Neural cell (in vitro differentiated cells): Measurements from ENCODE around the gene RGS12. TPM values are rescaled to one million over a fixed set of nuclear protein-coding genes. Genes with fewer than 3 reads are reported as not detected.

Source experiments
- H2AFZ ChIP-seq: fragments of 200-600, 300-800 bp; sonication (generic), shearing (Covaris generic); 2 replicates; pipeline ENCODE4 v1.6.0; 2014; ENCODE audit warnings: low read depth, mild to moderate bottlenecking, antibody characterized with exemption, low read length, moderate library complexity
- H3F3A ChIP-seq: fragments of 200-600 bp; shearing (Covaris generic); 2 replicates; pipeline ENCODE4 v1.6.1; 2016; ENCODE audit warnings: mild to moderate bottlenecking, moderate library complexity, mixed read lengths, antibody characterized with exemption, low read length; ENCODE audit not compliant: insufficient read depth, poor library complexity, severe bottlenecking
- H3K27ac ChIP-seq: fragments of 200-600, 300-800 bp; sonication (generic), shearing (Covaris generic); 2 replicates; pipeline ENCODE4 v1.5.1; 2014; ENCODE audit warnings: mild to moderate bottlenecking, low read length, moderate library complexity
- H3K27me3 ChIP-seq: fragments of 300-800, 200-600 bp; sonication (generic), shearing (Covaris generic); 2 replicates; pipeline ENCODE4 v1.6.0; 2014; ENCODE audit warnings: mild to moderate bottlenecking, low read depth, low read length, moderate library complexity; ENCODE audit not compliant: insufficient read depth
- H3K36me3 ChIP-seq: fragments of 300-800, 200-600 bp; sonication (generic), shearing (Covaris generic); 2 replicates; pipeline ENCODE4 v1.5.1; 2014; ENCODE audit warnings: mild to moderate bottlenecking, antibody characterized with exemption, low read length, moderate library complexity; ENCODE audit not compliant: insufficient read depth
- H3K4me2 ChIP-seq: fragments of 300-800, 200-600 bp; sonication (generic), shearing (Covaris generic); 2 replicates; pipeline ENCODE4 v1.6.0; 2014; ENCODE audit warnings: mild to moderate bottlenecking, low read length
- H3K4me3 ChIP-seq: fragments of 300-800, 200-600 bp; sonication (generic), shearing (Covaris generic); 2 replicates; pipeline ENCODE4 v1.5.1; 2014; ENCODE audit warnings: mild to moderate bottlenecking, low read length, moderate library complexity
- H3K79me2 ChIP-seq: fragments of 200-600 bp; shearing (Covaris generic); replicated peaks from 2 replicates; pipeline ENCODE4 v1.6.0; 2014; ENCODE audit warnings: mild to moderate bottlenecking, low read length, moderate library complexity; ENCODE audit not compliant: insufficient read depth
- H3K9ac ChIP-seq: fragments of 300-800, 200-600 bp; sonication (generic), shearing (Covaris generic); 2 replicates; pipeline ENCODE4 v1.6.1; 2016; ENCODE audit warnings: mild to moderate bottlenecking, low read length, mixed read lengths
- H3K9me2 ChIP-seq: fragments of 200-600 bp; shearing (Covaris generic); 2 replicates; pipeline ENCODE4 v1.6.1; 2016; ENCODE audit warnings: mild to moderate bottlenecking, low read length, mixed read lengths; ENCODE audit not compliant: insufficient read depth
- H3K9me3 ChIP-seq: fragments of 200-600, 300-800 bp; sonication (generic), shearing (Covaris generic); 2 replicates; pipeline ENCODE4 v1.6.1; 2016; ENCODE audit warnings: mild to moderate bottlenecking, mixed run types, low read length, moderate library complexity, mixed read lengths
- H4K20me1 ChIP-seq: fragments of 200-600 bp; shearing (Covaris generic); 2 replicates; pipeline ENCODE4 v1.6.1; 2016; ENCODE audit warnings: mild to moderate bottlenecking, mixed run types; ENCODE audit not compliant: insufficient read depth
- CTCF ChIP-seq: fragments of 450-650 bp; IDR thresholded peaks from 2 replicates; pipeline ENCODE4 v1.5.1; 2014; ENCODE audit warnings: antibody characterized with exemption, mild to moderate bottlenecking, moderate library complexity; ENCODE audit not compliant: poor library complexity, severe bottlenecking
- EP300 ChIP-seq: fragments of 450-650 bp; conservative IDR thresholded peaks from 2 replicates; pipeline ENCODE4 v1.6.1; 2014; ENCODE audit warnings: antibody characterized with exemption, mild to moderate bottlenecking, moderate library complexity; ENCODE audit not compliant: poor library complexity, severe bottlenecking
- EZH2 ChIP-seq: fragments of 200-600, 300-800 bp; shearing (Covaris generic), sonication (generic); IDR thresholded peaks from 2 replicates; pipeline ENCODE4 v1.6.1; 2014; ENCODE audit warnings: antibody characterized with exemption, low read length, borderline replicate concordance, mild to moderate bottlenecking; ENCODE audit not compliant: insufficient read depth, poor library complexity, severe bottlenecking
- MXI1 ChIP-seq: fragments of 450-650 bp; conservative IDR thresholded peaks from 2 replicates; pipeline ENCODE4 v1.6.1; 2014; ENCODE audit warnings: antibody characterized with exemption, mild to moderate bottlenecking; ENCODE audit not compliant: poor library complexity, severe bottlenecking
- POLR2AphosphoS5 ChIP-seq: IDR thresholded peaks from 2 replicates; pipeline ENCODE4 v1.6.1; 2012
- RAD21 ChIP-seq: fragments of 450-650 bp; conservative IDR thresholded peaks from 2 replicates; pipeline ENCODE4 v1.6.1; 2014; ENCODE audit warnings: antibody characterized with exemption, mild to moderate bottlenecking, moderate library complexity
- REST ChIP-seq: IDR thresholded peaks from 2 replicates; pipeline ENCODE4 v1.6.1; 2012; ENCODE audit warnings: borderline replicate concordance
- SMC3 ChIP-seq: fragments of 450-650 bp; conservative IDR thresholded peaks from 2 replicates; pipeline ENCODE4 v1.6.1; 2014; ENCODE audit warnings: antibody characterized with exemption, mild to moderate bottlenecking, moderate library complexity; ENCODE audit not compliant: poor library complexity
- TAF1 ChIP-seq: IDR thresholded peaks from 2 replicates; pipeline ENCODE4 v1.6.1; 2012; ENCODE audit warnings: low read depth
- polyA plus RNA-seq: library from polyadenylated mRNA; depleted of rRNA; stranded (reverse); fragments of >200 nt; gene quantifications from 2 replicates; pipeline ENCODE4 v1.2.3, GENCODE V29; 2014

The RGS12 gene
- polyA plus RNA-seq, 1 donor from 2014 or later: 66.4 TPM

GRCh38 chr4:3271131-3271530, 21.7 kb upstream of the RGS12 start:
- TF ChIP-seq RAD21 (no peak), EZH2 (no peak), MXI1 (no peak), SMC3 (no peak), POLR2AphosphoS5 (no peak), REST (no peak), CTCF (no peak), EP300 (no peak), TAF1 (no peak)

GRCh38 chr4:3276986-3277385, 15.8 kb upstream of the RGS12 start:
- Histone ChIP-seq H3K27ac (no peak overlapping the region), H3K27me3 (no peaks in the 10 kb centered on the region), H3K36me3 (no peaks in the 10 kb centered on the region), H3F3A (no peaks in the 10 kb centered on the region), H3K9me3 (no peaks in the 10 kb centered on the region), H4K20me1 (no peaks in the 10 kb centered on the region), H2AFZ (no peak overlapping the region), H3K4me2 (no peak overlapping the region), H3K4me3 (no peak overlapping the region), H3K9me2 (no peaks in the 10 kb centered on the region), H3K79me2 (no peaks in the 10 kb centered on the region), H3K9ac (no peak overlapping the region)
- no peak for TF ChIP-seq POLR2AphosphoS5
- TF ChIP-seq CTCF: no peak
- no peak for TF ChIP-seq EZH2
- no peak for TF ChIP-seq TAF1
- no peak for TF ChIP-seq SMC3
- no peak for TF ChIP-seq EP300
- TF ChIP-seq RAD21: no peak
- TF ChIP-seq REST: no peak
- TF ChIP-seq MXI1: no peak

More at GRCh38 chr4:3271131-3271530, 21.7 kb upstream of the RGS12 start:
- H3K4me2 ChIP-seq: no peak overlapping the region
- H3F3A ChIP-seq: no peaks in the 10 kb centered on the region
- H3K27me3 ChIP-seq: no peaks in the 10 kb centered on the region
- no peaks in the 10 kb centered on the region for H4K20me1 ChIP-seq
- H3K79me2 ChIP-seq: no peaks in the 10 kb centered on the region
- H3K27ac ChIP-seq: no peak overlapping the region
- no peaks in the 10 kb centered on the region for H3K9me2 ChIP-seq
- no peaks in the 10 kb centered on the region for H3K36me3 ChIP-seq
- H2AFZ ChIP-seq: no peak overlapping the region
- no peak overlapping the region for H3K9ac ChIP-seq
- H3K4me3 ChIP-seq: no peak overlapping the region
- no peaks in the 10 kb centered on the region for H3K9me3 ChIP-seq
